Mesodermal cell (in vitro differentiated cells): Measurements from ENCODE around the gene MTHFS.

ENCODE experiments used
- H3K27ac ChIP-seq: 2 replicates; pipeline ENCODE4 v1.7.0; 2013; ENCODE audit warnings: mild to moderate bottlenecking, low read depth, low read length, moderate library complexity; ENCODE audit not compliant: severe bottlenecking
- H3K36me3 ChIP-seq: 2 replicates; pipeline ENCODE4 v1.7.1; 2013; ENCODE audit warnings: mild to moderate bottlenecking, low read length, moderate library complexity; ENCODE audit not compliant: control insufficient read depth, insufficient read depth
- H3K4me1 ChIP-seq: one replicate; pipeline ENCODE4 v1.7.1; 2013; ENCODE audit warnings: mild to moderate bottlenecking, low read length; ENCODE audit not compliant: insufficient read depth, control insufficient read depth, poor library complexity, severe bottlenecking
- H3K4me3 ChIP-seq: 2 replicates; pipeline ENCODE4 v1.7.0; 2013; ENCODE audit warnings: low read length, control low read depth, mild to moderate bottlenecking; ENCODE audit not compliant: insufficient read depth, poor library complexity, severe bottlenecking; ENCODE audit errors: extremely low read depth
- H3K9me3 ChIP-seq: 2 replicates; pipeline ENCODE4 v1.7.1; 2013; ENCODE audit warnings: mild to moderate bottlenecking, low read length, moderate library complexity; ENCODE audit not compliant: control insufficient read depth
- WGBS, 2 experiments: methylation state at CpG; one replicate each; pipeline ENCODE4 v1.1.5; 2013; ENCODE audit warnings: missing lambda C conversion rate in 2 of 2; ENCODE audit not compliant: insufficient coverage in 2 of 2; 5-methylcytosine and 5-hydroxymethylcytosine counted together

MTHFS gene

GRCh38 chr15:79816571-79816970 is 80.2 kb downstream of the MTHFS start:
- no peak overlapping the region for H3K27ac ChIP-seq
- no peaks in the 10 kb centered on the region for H3K36me3 ChIP-seq
- H3K9me3 ChIP-seq: peaks cover 9% of the 10 kb centered on the region
- no peak overlapping the region for H3K4me3 ChIP-seq
- H3K4me1 ChIP-seq: no peaks in the 10 kb centered on the region
- 94 to 95% methylated on average over 4 to 6 of the region's 6 CpGs for WGBS, 2 experiments

- Histone ChIP-seq H3K4me3 (no peak overlapping the region), H3K4me1 (no peaks in the 10 kb centered on the region), H3K9me3 (peaks cover 9% of the 10 kb centered on the region), H3K27ac (no peak overlapping the region), H3K36me3 (no peaks in the 10 kb centered on the region)
- WGBS, 2 experiments: 89 to 100% methylated on average over 4 to 5 of the region's 5 CpGs
Measured at GRCh38 chr15:79815468-79815867, 81.3 kb downstream of the MTHFS start.

- Histone ChIP-seq H3K9me3 (no peaks in the 10 kb centered on the region), H3K36me3 (no peaks in the 10 kb centered on the region), H3K4me1 (no peaks in the 10 kb centered on the region), H3K27ac (no peak overlapping the region), H3K4me3 (no peak overlapping the region)
- WGBS, 2 experiments: 80 to 89% methylated on average over 2 of the region's 3 CpGs
Measured at GRCh38 chr15:79812541-79812940, 84.3 kb downstream of the MTHFS start.

GRCh38 chr15:79811406-79812405 is 85.1 kb downstream of the MTHFS start:
- H3K4me1 ChIP-seq: no peaks in the 10 kb centered on the region
- no peak overlapping the region for H3K27ac ChIP-seq
- H3K36me3 ChIP-seq: no peaks in the 10 kb centered on the region
- 90 to 96% methylated on average over 8 to 13 of the region's 15 CpGs for WGBS, 2 experiments
- H3K9me3 ChIP-seq: no peaks in the 10 kb centered on the region
- no peak overlapping the region for H3K4me3 ChIP-seq

- H3K9me3 ChIP-seq: no peaks in the 10 kb centered on the region
- 90% methylated on average over 2 of the region's 2 CpGs; no CpG with 5 or more reads in 1 of the 2 experiments for WGBS, 2 experiments
- no peak overlapping the region for H3K4me3 ChIP-seq
- H3K27ac ChIP-seq: no peak overlapping the region
- H3K4me1 ChIP-seq: no peaks in the 10 kb centered on the region
- no peaks in the 10 kb centered on the region for H3K36me3 ChIP-seq
Measured at GRCh38 chr15:79804838-79805237, 92.0 kb downstream of the MTHFS start.

- no peak overlapping the region for H3K27ac ChIP-seq
- WGBS, 2 experiments: 75% methylated on average over 1 of the region's 2 CpGs; no CpG with 5 or more reads in 1 of the 2 experiments
- H3K9me3 ChIP-seq: no peaks in the 10 kb centered on the region
- H3K36me3 ChIP-seq: no peaks in the 10 kb centered on the region
- H3K4me1 ChIP-seq: no peaks in the 10 kb centered on the region
- no peak overlapping the region for H3K4me3 ChIP-seq
Measured at GRCh38 chr15:79798311-79798710, 98.5 kb downstream of the MTHFS start.
